Activated CD4-positive, CD25-positive, alpha-beta regulatory T cell (primary cell): ENCODE data around the gene USE1.
"Not testable (repeated sequence)": the region's sequence is repeated elsewhere in the genome, so short reads cannot be mapped to it uniquely, and the experiment has no call there.

ENCODE experiments used
- DNase-seq, 4 experiments: peaks; one replicate each; lab custom pipeline; 2025; lab: John Stamatoyannopoulos, UW

USE1 gene

GRCh38 chr19:17215127-17215971 is at the start of gene USE1:
TSS of gene USE1 (plus strand) at chr19:17215357. CDS start at chr19:17215406, 49 bp downstream.
- DNase-seq, result peak; percentile 67 to 80 (median 72)

- no peak for DNase-seq
These were observed 49.4 kb upstream of the USE1 start for GRCh38 chr19:17165715-17166114.

GRCh38 chr19:17170538-17171297 is 44.4 kb upstream of the USE1 start:
- no peak for DNase-seq

- no peak for DNase-seq
These were observed 43.3 kb upstream of the USE1 start for GRCh38 chr19:17171874-17172273.

GRCh38 chr19:17172624-17173345 is 42.4 kb upstream of the USE1 start:
- DNase-seq, result no peak

- no peak for DNase-seq
These were observed 36.9 kb upstream of the USE1 start for GRCh38 chr19:17178291-17178690.

GRCh38 chr19:17180997-17181702 is 34.0 kb upstream of the USE1 start:
- DNase-seq, result no peak

GRCh38 chr19:17183271-17183761 is 31.8 kb upstream of the USE1 start:
- DNase-seq, result no peak

GRCh38 chr19:17183858-17184321 is 31.3 kb upstream of the USE1 start:
- DNase-seq, result no peak

GRCh38 chr19:17184371-17184841 is 30.8 kb upstream of the USE1 start:
- peak in 2 of 4 experiments; percentile 13 to 25 for DNase-seq

GRCh38 chr19:17185590-17185989 is 29.6 kb upstream of the USE1 start:
- DNase-seq, result no peak

GRCh38 chr19:17191736-17192135 is 23.4 kb upstream of the USE1 start:
- DNase-seq, result not testable (repeated sequence)

- DNase-seq, result no peak
These were observed 22.4 kb upstream of the USE1 start for GRCh38 chr19:17192751-17193150.

GRCh38 chr19:17194608-17195007 is 20.5 kb upstream of the USE1 start:
- no peak for DNase-seq

GRCh38 chr19:17195106-17195505 is 20.1 kb upstream of the USE1 start:
- no peak for DNase-seq

- no peak for DNase-seq
These were observed 18.5 kb upstream of the USE1 start for GRCh38 chr19:17196610-17197009.

GRCh38 chr19:17197666-17198065 is 17.5 kb upstream of the USE1 start:
- DNase-seq, result no peak

- no peak for DNase-seq
These were observed 14.6 kb upstream of the USE1 start for GRCh38 chr19:17200408-17201079.

GRCh38 chr19:17202249-17202648 is 12.9 kb upstream of the USE1 start:
- DNase-seq, result no peak

- no peak for DNase-seq
These were observed 12.4 kb upstream of the USE1 start for GRCh38 chr19:17202713-17203112.
